ENCODE measurements around the gene CCDC9B.
A peak's percentile ranks its signal among the peaks of the same experiment; 100 is the strongest.

GRCh38 chr15:40338041-40338657 is 2.6 kb downstream of the CCDC9B start:
- peak; percentile 62 to 93 (median 85) for TF ChIP-seq CTCF (IDR thresholded peaks at IDR 0.05 in 8 of 11, conservative IDR thresholded peaks at IDR 0.05 in 3 of 11)
- no peak for TF ChIP-seq POLR2A (IDR thresholded peaks at IDR 0.05)
- TF ChIP-seq POLR2AphosphoS5 (IDR thresholded peaks at IDR 0.05): no peak

Data from spleen (tissue), 7 donors.